Thyroid gland (tissue), 4 donors: ENCODE results near the gene MARCKS. TPM values are rescaled to one million over a fixed set of nuclear protein-coding genes. Genes with fewer than 3 reads are reported as not detected.
"Not testable (repeated sequence)": the region's sequence is repeated elsewhere in the genome, so short reads cannot be mapped to it uniquely, and the experiment has no call there.

Experiments
- DNase-seq, 2 donors: peaks; one replicate each; pipeline ENCODE4 v3.0.0-alpha.2; 2019
- H3K27ac ChIP-seq, 3 donors: fragments of 200-600 bp; sonication (generic); 1 replicate in 2 of 3; 2 replicates in 1 of 3; pipeline ENCODE4 v1.5.1; 2016 to 2019; ENCODE audit warnings: mild to moderate bottlenecking in 1 of 3, moderate library complexity in 1 of 3
- H3K27me3 ChIP-seq: fragments of 200-600 bp; sonication (generic); one replicate; pipeline ENCODE4 v1.5.1; 2019
- H3K36me3 ChIP-seq, 2 donors: fragments of 200-600 bp; sonication (generic); one replicate each; pipeline ENCODE4 v1.5.1; 2016 to 2019
- H3K4me1 ChIP-seq, 2 donors: fragments of 200-600 bp; sonication (generic); one replicate each; pipeline ENCODE4 v1.5.1; 2017 to 2019
- H3K4me3 ChIP-seq, 3 donors: fragments of 200-600 bp; sonication (generic); replicated peaks in 1 of 3; 1 replicate in 2 of 3; 2 replicates in 1 of 3; pipeline ENCODE4 v1.5.1; 2016; ENCODE audit warnings: mild to moderate bottlenecking in 1 of 3
- H3K9me3 ChIP-seq: fragments of 200-600 bp; sonication (generic); one replicate; pipeline ENCODE4 v1.5.1; 2017
- CTCF ChIP-seq, 6 experiments: fragments of 200-600 bp in 3 of 6; fragments of 450-650 bp in 3 of 6; sonication (generic) in 3 of 6; IDR thresholded peaks; one replicate each; pipeline ENCODE4 v1.5.1; 2016 to 2019; ENCODE audit warnings: antibody characterized with exemption in 6 of 6, mild to moderate bottlenecking in 2 of 6, inconsistent platforms in 1 of 6, moderate library complexity in 1 of 6
- POLR2A ChIP-seq, 2 donors: fragments of 450-650 bp; IDR thresholded peaks; one replicate each; pipeline ENCODE4 v1.6.1; 2017; ENCODE audit warnings: antibody characterized with exemption in 2 of 2, mild to moderate bottlenecking in 2 of 2, moderate library complexity in 1 of 2
- WGBS, 2 donors: methylation state at CpG; one replicate each; pipeline ENCODE4 v1.1.5; 2017; 5-methylcytosine and 5-hydroxymethylcytosine counted together
- intact Hi-C: fragments of 100-400 bp; cut with DNase I; formaldehyde crosslinking; loops from one replicate; pipeline ENCODE4 v1.15.1; 2023
- total RNA-seq, 4 donors: library from RNA; depleted of rRNA; stranded (reverse); fragments of >200 nt; gene quantifications; one replicate each; pipeline ENCODE4 v1.2.3, GENCODE V29; 2016

MARCKS gene
- total RNA-seq, 4 donors from 2014 or later: 35.8 to 51.8 (median 43.0) TPM

GRCh38 chr6:113908801-113909200 lies 51.7 kb downstream of the MARCKS start:
- Histone ChIP-seq H3K36me3 (no peaks in the 10 kb centered on the region), H3K27me3 (no peaks in the 10 kb centered on the region), H3K9me3 (no peaks in the 10 kb centered on the region), H3K4me3 (no peak overlapping the region), H3K27ac (no peak overlapping the region), H3K4me1 (peaks cover 0 to 7% of the 10 kb centered on the region in 2 donors)
- TF ChIP-seq POLR2A (IDR thresholded peaks at IDR 0.05) (no peak), CTCF (IDR thresholded peaks at IDR 0.05) (no peak)
- no peak for DNase-seq
- 64 to 68% methylated on average over 3 of the region's 3 CpGs for WGBS, 2 donors
- intact Hi-C loops: no loop called here

DNA sequence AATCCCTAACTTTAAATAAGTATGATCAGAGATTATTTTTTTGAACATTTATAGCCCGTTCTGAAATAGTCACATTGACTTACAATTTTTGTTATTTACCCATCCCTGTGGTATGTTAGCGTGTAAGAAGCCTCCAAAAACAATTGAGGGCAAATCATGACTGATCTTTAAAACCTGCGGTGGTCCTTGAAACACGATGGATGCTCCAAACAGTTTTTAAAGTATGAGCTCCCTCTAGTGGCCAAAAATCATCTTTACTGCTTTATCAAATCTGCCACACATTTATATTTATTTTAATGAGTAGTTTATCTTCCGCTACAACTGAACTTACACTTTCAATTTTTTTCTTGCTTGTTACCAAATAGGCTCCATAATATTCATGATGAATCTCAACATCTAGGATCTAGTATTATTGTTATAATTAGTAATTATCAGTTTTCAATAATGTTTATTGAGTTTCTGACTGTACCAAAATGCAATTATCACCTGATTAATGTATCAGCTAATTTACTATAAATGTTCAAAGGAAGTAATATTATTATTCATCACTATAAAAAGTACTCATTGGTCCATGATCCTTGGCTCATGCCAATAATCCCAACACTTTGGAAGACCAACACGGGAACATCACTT lies 52.2 kb downstream of the MARCKS start:
- Histone ChIP-seq H3K4me1 (peaks cover 0 to 1% of the 10 kb centered on the region in 2 donors), H3K27me3 (no peaks in the 10 kb centered on the region), H3K36me3 (no peaks in the 10 kb centered on the region), H3K4me3 (no peak overlapping the region), H3K27ac (no peak overlapping the region), H3K9me3 (no peaks in the 10 kb centered on the region)
- intact Hi-C loops: no loop called here
- 20% methylated on average over 6 of the region's 6 CpGs for WGBS, 2 donors
- no peak for DNase-seq
- TF ChIP-seq CTCF (IDR thresholded peaks at IDR 0.05) (peak; percentile 30 to 77 (median 64)), POLR2A (IDR thresholded peaks at IDR 0.05) (no peak)

DNA sequence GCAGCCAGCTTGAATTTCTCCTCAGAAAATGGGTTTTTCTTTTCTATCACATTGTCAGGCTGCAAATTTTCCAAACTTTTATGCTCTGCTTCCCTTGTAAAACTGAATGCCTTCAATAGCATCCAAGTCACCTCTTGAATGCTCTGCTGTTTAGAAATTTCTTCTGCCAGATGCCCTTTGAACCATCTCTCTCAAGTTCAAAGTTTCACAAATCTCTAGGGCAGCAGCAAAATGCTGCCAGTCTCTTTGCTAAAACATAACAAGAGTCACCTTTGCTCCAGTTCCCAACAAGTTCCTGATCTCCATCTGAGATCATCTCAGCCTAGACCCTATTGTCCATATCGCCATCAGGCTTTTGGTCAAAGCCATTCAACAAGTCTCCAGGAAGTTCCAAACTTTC lies 53.1 kb downstream of the MARCKS start:
- intact Hi-C loops, H3K4me3 ChIP-seq, H3K36me3 ChIP-seq, H3K9me3 ChIP-seq, H3K27me3 ChIP-seq, H3K27ac ChIP-seq, H3K4me1 ChIP-seq, DNase-seq: not testable (repeated sequence)
- 71 to 83% methylated on average over 1 of the region's 1 CpG for WGBS, 2 donors

Other genes with a start within 250 kb of the MARCKS start
- gene HDAC2, start 113.8 kb downstream of the MARCKS start, total RNA-seq: 10 to 100 TPM; 44.1 to 70.9 (median 50.2) TPM